ENCODE results near the gene TUBGCP3.

Gene TUBGCP3

DNA sequence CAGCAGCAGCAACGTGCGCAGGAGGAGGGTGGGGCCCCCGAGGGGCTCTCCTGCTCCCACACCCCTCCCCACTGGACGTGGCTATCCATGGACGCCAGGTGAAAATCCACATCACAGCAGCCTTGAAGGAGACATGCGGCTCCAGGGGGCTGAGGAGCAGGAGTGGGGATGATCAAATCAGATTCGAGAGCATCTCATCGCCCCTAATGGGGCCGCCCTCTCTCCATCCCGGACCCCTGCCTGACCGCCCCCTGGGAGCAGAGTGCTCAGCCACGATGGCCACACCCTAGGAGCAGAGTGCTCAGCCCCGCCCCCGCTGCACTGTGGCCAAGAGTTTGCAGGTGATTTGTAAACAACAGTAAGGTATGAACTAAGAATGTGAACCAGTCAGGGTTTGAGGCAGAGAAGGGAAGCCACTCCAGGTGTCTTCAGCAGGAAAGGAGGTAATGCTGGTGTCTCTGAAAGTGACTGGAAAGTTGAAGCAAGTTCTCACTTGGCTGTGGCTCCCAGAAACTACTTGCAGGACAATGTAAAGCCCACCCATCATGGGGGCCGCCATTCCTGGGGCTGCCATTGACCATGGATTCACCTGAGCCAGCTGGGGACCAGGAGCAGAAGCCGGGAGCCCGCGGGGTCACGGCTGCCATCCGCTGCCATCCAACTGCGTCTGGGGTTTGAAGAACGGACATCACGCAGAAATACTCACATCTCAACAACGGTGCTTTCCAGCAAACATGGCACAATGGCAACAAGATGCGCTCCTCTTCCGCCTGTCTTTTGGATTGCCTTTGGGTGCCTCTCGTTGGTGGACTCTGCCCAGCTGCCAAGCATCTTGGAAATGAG lies 140.0 kb downstream of the TUBGCP3 start:
- TF ChIP-seq JUND (IDR thresholded peaks at IDR 0.05; ENCODE audit: low read depth) = no peak
- in situ Hi-C loops (cut with HindIII; ENCODE audit: low pct_unique_long_range_greater_than_20kb, low sequenced_read_pairs) = no loop called here
- peak in 1 of 2 experiments; percentile 41 for DNase-seq (ENCODE audit: low read depth in 1 of 2, low spot score in 1 of 2)

DNA sequence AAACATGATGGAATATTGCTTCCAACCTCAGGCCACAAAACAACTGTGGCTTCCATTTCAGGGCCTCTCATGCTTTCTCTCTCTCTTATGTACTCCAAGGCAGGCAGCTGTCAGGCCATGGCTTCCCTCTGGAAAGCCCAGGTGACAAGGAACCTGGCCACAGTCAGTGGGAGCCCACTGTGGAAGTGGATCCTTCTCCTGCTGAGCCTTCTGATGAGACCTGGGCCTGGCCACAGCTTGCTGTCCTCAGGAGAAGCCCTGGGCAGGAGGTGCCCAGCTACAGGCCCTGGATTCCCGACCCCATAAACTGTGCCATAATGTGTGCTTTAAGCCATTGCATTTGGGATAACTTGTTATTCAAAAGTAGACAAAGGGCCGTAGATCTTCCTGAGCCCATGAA lies 140.6 kb downstream of the TUBGCP3 start:
- in situ Hi-C loops (cut with HindIII; ENCODE audit: low pct_unique_long_range_greater_than_20kb, low sequenced_read_pairs) = no loop called here
- no peak for DNase-seq (ENCODE audit: low read depth in 1 of 2, low spot score in 1 of 2)
- no peak for TF ChIP-seq JUND (IDR thresholded peaks at IDR 0.05; ENCODE audit: low read depth)

DNA sequence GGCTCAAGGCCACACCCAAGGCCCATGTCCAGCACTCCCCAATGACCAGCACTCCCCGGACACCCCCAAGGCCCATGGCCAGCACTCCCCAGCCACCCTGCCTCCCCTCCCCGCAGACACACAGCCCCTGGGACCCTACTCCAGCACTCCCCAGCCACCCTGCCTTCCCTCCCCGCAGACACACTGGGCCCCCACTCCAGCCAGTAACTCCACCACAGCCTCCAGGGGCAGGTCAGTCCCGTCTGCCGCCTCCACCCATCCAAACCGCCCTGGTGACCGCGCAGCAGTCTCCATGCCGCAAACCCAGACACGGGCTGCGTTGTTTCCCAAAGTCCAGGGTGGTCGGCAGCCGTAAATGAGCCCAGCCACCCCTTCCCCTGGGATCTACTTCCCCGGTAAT lies 141.1 kb downstream of the TUBGCP3 start:
- in situ Hi-C loops (cut with HindIII; ENCODE audit: low pct_unique_long_range_greater_than_20kb, low sequenced_read_pairs) = no loop called here
- no peak for TF ChIP-seq JUND (IDR thresholded peaks at IDR 0.05; ENCODE audit: low read depth)
- DNase-seq (ENCODE audit: low read depth in 1 of 2, low spot score in 1 of 2) = no peak

DNA sequence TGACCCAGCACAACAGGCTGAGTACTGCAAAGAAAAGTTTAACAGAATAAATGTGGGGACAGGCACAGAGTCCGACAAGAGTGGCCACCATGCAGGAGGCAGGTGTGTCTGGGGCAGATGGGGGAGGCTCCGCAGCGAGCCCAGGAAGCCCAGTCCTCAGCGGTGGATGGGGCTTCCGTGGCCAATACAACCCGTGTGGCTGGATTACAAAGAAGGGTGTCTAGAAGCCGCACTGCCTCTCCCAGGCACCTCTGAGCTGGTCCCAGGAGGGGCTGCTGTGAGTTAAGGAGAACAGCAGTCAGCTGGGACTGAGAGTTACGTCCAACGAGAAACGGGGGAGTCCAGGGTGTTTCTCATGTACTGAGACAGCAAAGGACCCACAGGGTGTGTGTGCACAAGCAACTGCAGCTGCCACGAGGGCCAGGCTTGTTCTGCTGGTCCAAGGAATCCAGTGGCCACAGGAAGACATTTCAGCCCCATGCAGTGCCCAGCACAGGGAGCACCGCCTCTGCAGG lies 141.5 kb downstream of the TUBGCP3 start:
- no peak for DNase-seq (ENCODE audit: low read depth in 1 of 2, low spot score in 1 of 2)
- no peak for TF ChIP-seq JUND (IDR thresholded peaks at IDR 0.05; ENCODE audit: low read depth)

DNA sequence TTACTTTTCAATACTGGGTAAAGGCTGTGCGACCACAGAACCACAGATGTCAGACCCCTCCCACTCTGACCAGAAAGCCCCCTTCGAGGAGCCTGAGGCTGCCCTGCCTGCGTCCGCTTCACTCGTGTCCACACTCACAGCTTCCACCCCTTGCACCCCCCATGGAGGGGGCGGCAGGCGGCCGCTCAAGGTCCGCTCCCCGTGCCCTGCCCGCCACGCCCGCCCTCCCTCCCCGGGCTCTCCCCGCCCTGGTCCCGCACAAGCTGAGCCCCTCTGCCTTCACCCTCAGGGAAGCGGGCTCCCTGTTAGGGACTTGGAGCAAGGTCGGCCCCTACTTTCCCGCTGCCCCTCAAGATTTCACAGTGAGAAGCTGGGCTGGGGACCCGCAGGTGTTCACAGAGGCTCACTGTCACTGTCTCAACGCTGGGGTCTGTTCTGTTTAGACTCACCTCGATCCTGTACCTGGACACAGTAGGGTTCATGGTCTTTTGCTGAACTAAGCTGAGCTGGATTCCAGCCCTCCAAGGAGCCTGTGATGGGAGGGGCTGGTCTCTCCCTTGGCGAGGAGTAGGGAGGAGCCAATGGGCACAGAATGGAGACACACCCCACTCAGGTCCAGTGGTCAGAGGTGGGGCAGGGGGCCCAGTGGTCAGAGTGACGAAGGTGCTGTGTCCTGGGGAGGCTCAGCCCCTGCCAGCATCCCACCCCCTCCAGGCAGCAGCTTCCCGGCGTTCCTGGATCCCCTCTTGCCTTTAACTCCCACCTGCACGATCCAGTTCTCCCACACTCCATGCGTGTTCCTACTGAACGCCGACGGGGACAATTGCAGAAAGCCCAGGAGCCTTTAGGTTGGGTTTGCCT lies 142.3 kb downstream of the TUBGCP3 start:
- in situ Hi-C loops (cut with HindIII; ENCODE audit: low pct_unique_long_range_greater_than_20kb, low sequenced_read_pairs) = no loop called here
- no peak for DNase-seq (ENCODE audit: low read depth in 1 of 2, low spot score in 1 of 2)
- TF ChIP-seq JUND (IDR thresholded peaks at IDR 0.05; ENCODE audit: low read depth) = no peak

More for the DNA sequence above, 141.5 kb downstream of the TUBGCP3 start:
- in situ Hi-C loops (cut with HindIII; ENCODE audit: low pct_unique_long_range_greater_than_20kb, low sequenced_read_pairs) = no loop called here

DNA sequence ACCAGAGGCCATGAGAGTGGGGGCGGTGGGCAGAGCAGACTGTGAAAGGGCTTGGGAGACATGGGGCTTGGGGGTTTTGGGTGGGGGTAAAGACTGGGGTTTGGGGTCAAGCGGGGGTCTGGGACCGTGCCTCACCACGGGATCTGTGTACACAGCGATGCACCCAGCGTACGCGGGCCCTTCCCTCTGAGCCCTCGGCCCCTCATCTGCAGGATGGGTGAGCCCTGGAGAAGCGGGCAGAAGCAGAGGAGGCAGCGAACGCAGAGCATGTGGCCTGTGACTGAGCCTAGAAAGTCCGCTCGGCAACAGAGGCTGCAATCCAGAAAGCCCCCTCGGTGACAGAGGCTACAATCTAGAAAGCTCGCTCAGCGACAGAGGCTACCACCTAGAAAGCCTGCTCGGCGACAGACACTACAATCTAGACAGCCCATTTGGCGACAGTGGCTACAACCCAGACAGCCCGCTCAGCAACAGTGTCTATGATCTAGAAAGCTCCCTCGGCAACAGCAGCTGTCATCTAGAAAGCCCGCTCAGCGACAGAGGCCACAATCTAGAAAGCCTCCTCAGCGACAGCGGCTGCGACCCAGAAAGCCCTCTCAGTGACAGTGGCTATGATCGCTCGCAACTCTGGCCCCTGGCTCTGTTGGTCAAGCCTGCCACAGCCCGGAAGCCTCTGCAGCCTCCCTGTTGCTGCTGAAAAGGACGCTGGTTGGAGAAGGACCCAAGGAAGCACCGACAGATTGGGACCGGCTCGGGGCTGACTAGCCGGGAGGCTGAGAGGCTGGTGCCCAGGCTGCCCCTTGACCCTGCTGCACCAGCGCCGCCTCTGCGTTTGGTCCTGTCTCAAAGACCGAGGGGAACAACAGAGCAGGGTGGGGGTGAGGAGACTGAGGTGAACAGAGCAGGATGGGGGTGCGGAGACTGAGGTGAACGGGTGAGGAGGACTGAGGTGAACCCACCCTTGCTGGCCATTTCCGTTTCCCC lies 143.2 kb downstream of the TUBGCP3 start:
- no peak for TF ChIP-seq JUND (IDR thresholded peaks at IDR 0.05; ENCODE audit: low read depth)
- in situ Hi-C loops (cut with HindIII; ENCODE audit: low pct_unique_long_range_greater_than_20kb, low sequenced_read_pairs) = no loop called here
- no peak for DNase-seq (ENCODE audit: low read depth in 1 of 2, low spot score in 1 of 2)

DNA sequence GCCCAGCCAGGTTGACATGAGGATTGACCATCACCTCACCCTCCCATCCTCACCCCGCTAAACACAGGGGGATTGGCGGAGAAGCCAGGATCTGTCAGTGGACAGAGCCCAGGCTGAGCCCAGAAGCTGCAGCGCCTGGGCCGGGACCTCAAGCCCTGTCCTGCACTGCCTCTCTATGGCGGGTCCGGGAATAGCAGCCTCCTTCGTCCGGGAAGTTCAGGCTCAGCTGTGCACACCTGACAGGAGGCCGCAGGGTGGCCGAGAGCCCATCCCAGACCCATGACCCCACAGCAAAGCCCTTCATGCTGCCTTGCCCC lies 144.0 kb downstream of the TUBGCP3 start:
- in situ Hi-C loops (cut with HindIII; ENCODE audit: low pct_unique_long_range_greater_than_20kb, low sequenced_read_pairs) = no loop called here
- TF ChIP-seq JUND (IDR thresholded peaks at IDR 0.05; ENCODE audit: low read depth) = no peak
- peak; percentile 75 to 85 for DNase-seq (ENCODE audit: low read depth in 1 of 2, low spot score in 1 of 2)

DNA sequence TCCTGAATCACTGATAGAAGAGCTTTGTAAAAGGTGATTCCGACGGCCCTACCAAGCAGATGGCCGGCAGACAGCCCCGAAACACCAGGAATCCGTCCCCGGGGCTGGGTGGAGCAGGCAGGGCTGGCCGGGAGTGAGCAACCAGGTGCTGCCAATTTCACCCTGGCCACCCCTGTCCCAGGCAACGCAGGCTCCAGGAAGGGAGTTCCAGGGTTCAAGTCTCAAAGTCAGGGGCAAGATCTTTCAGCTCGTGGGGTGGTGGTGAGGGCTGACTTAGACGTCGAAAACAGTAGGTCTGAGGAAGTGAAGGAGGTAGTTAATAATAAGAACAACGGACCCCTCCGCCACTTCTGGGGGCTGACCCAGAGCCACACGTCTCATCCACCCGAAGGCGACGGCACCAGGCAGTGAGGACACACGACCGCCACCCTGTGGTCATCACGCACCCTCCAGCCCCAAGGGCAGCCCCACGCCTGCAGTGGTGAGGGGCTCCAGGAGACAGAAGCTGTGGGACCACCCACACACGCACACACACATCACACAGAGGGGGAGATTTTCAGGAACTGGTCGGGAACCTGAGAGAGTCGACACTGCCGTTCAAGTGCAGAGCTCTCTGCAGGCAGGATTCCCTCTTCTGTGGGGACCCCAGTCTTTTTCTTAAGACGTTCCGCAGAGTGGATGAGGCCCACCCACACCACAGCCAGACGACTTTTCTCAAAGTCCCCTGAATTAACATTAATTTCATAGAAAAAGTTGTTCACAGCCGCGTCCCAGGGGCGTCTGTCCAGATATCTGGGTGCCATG lies 144.6 kb downstream of the TUBGCP3 start:
- no peak for TF ChIP-seq JUND (IDR thresholded peaks at IDR 0.05; ENCODE audit: low read depth)
- in situ Hi-C loops (cut with HindIII; ENCODE audit: low pct_unique_long_range_greater_than_20kb, low sequenced_read_pairs) = no loop called here
- DNase-seq (ENCODE audit: low read depth in 1 of 2, low spot score in 1 of 2) = no peak

DNA sequence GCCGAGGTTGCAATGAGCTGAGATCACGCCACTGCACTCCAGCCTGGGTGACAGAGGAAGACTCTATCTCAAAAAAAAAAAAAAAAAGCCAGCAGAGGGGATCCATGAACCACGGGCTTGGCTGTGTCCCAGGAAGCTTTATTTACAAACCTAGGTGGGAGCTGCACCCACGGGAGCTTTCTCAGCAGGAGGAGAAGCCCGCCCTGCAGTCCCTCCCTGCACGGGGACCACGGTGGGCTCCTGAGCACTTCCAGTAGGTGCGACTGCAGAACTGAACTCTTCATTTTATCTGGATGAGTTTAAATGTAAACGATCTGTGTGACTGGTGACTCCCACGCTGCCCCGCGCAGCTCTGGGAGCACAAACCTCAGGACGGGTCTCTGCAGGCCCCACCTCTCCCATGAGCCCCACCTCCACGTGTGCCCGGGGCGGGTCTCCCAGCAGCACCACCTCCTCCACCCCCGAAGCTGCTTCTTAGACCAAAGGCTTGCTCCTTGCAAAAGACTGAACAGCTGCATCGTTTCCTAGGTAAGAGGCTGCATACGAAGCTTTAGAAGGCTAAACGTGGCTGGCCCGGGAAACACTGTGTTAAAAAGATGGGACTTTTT lies 145.4 kb downstream of the TUBGCP3 start:
- in situ Hi-C loops (cut with HindIII; ENCODE audit: low pct_unique_long_range_greater_than_20kb, low sequenced_read_pairs) = no loop called here

DNA sequence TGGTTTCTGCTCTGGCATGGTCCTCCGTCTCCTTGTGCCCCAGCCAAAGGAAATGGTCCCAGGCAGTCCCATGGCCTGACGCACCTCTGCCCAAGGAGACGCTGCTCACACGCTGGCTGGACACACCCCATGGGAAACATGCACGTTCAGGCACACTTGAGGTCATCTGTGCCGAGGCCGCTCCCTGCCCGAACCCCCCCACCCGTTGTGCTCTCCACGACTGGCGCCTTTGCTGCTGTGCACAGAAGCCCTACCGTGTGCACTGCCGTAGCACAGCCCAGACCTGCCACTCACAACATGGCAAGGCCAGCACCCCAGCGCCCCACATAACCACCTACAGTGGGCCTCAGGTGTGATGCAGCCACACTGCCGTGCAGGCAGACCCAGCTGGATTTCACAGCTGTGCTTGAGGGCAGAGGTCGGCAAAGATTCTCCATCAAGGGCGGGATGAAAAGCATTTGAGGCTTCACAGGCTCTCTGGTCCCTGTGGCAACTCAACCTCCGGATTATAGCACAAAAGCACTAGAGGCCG lies 146.1 kb downstream of the TUBGCP3 start:
- DNase-seq (ENCODE audit: low read depth in 1 of 2, low spot score in 1 of 2) = no peak
- TF ChIP-seq JUND (IDR thresholded peaks at IDR 0.05; ENCODE audit: low read depth) = no peak
- in situ Hi-C loops (cut with HindIII; ENCODE audit: low pct_unique_long_range_greater_than_20kb, low sequenced_read_pairs) = no loop called here

More for the DNA sequence above, 145.4 kb downstream of the TUBGCP3 start:
- DNase-seq (ENCODE audit: low read depth in 1 of 2, low spot score in 1 of 2) = no peak
- no peak for TF ChIP-seq JUND (IDR thresholded peaks at IDR 0.05; ENCODE audit: low read depth)

DNA sequence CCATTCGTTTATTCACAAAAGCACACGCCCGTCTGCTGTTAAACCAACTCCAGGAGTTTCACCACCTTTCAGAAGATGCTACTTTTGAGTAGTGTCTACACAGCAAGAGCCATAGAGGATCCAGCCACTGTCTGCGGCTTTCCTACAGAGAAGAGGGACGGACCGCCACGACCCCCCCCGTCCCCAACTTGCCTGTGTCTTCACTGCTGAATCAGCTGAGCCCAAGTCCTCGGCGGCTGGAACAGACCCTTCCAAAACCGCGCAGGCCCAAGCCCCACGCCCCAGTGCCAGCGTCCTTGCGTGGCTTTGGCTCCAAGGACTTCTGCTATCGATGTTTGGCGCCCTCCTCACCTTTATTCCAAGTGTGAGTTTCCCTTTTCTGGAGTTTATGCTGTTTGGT lies 146.7 kb downstream of the TUBGCP3 start:
- in situ Hi-C loops (cut with HindIII; ENCODE audit: low pct_unique_long_range_greater_than_20kb, low sequenced_read_pairs) = no loop called here
- no peak for TF ChIP-seq JUND (IDR thresholded peaks at IDR 0.05; ENCODE audit: low read depth)
- DNase-seq (ENCODE audit: low read depth in 1 of 2, low spot score in 1 of 2) = no peak
